Hepatocyte (in vitro differentiated cells): ENCODE data around the gene TNRC6A.

ENCODE experiments used
- EZH2 ChIP-seq: fragments of 200-600 bp; sonication (generic); IDR thresholded peaks from 2 replicates; pipeline ENCODE4 v1.6.1; 2016; ENCODE audit warnings: antibody characterized with exemption, mild to moderate bottlenecking, borderline replicate concordance
- EZH2phosphoT487 ChIP-seq: fragments of 200-600 bp; sonication (generic); IDR thresholded peaks from one replicate; pipeline ENCODE4 v1.6.1; 2018; ENCODE audit warnings: antibody characterized with exemption, mild to moderate bottlenecking, low read depth, moderate library complexity; ENCODE audit not compliant: unreplicated experiment, severe bottlenecking
- TF ChIP-seq, protein P1 (sequence below): fragments of 200-600 bp; sonication (generic); IDR thresholded peaks from 2 replicates; pipeline ENCODE4 v1.5.1; 2016; ENCODE audit warnings: antibody characterized with exemption, mild to moderate bottlenecking; ENCODE audit not compliant: poor library complexity

GRCh38 chr16:24815021-24815420, 85.6 kb downstream of the TNRC6A start:
- TF ChIP-seq, protein P1, sequence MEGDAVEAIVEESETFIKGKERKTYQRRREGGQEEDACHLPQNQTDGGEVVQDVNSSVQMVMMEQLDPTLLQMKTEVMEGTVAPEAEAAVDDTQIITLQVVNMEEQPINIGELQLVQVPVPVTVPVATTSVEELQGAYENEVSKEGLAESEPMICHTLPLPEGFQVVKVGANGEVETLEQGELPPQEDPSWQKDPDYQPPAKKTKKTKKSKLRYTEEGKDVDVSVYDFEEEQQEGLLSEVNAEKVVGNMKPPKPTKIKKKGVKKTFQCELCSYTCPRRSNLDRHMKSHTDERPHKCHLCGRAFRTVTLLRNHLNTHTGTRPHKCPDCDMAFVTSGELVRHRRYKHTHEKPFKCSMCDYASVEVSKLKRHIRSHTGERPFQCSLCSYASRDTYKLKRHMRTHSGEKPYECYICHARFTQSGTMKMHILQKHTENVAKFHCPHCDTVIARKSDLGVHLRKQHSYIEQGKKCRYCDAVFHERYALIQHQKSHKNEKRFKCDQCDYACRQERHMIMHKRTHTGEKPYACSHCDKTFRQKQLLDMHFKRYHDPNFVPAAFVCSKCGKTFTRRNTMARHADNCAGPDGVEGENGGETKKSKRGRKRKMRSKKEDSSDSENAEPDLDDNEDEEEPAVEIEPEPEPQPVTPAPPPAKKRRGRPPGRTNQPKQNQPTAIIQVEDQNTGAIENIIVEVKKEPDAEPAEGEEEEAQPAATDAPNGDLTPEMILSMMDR, result no peak
- no peak for TF ChIP-seq EZH2
- no peak for TF ChIP-seq EZH2phosphoT487
